Measurements from ENCODE around the gene AUTS2. TPM values are rescaled to one million over a fixed set of nuclear protein-coding genes. Genes with fewer than 3 reads are reported as not detected.

AUTS2 gene
- total and polyA plus RNA-seq, 2 of the 8 experiments (the other 6 are each of a cell fraction or from before 2014, with no cell fraction given): 25.9 to 101 TPM

DNA sequence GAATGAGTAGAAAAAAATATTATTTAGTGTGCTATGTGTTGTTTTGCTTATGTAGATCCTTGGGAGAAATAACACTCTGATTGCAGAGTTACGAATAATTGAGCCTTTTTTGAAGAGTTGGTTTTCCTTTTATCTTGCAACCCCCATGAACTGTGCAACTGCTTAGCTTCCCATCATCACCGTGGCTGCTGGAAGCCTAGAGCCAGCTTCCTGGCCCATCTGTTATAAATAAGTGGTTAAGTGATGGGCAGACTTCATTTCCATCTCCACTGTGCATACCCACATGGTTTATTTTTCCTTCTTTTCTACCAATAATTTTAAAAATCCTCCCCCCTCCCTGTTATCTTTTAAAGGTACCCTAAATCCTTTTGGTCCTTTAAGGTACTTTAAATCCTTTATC lies 978.8 kb downstream of the AUTS2 start:
- peaks cover 0 to 3% (median 2%) of the 10 kb centered on the region in 4 experiments; a peak in 3 of 7 replicates for H3K4me1 ChIP-seq (replicated peaks in 1 of 4; ENCODE audit: control insufficient read depth in 3 of 4, insufficient read depth in 4 of 4, low read length in 3 of 4)
- FAIRE-seq: no peak
- H3K23me2 ChIP-seq (ENCODE audit: low read depth, low read length): no peaks in the 10 kb centered on the region; the same call in 1 of the 2 replicates
- ChIA-PET POLR2A (ENCODE audit: partially characterized antibody) (interaction anchor here (0.6 kb wide), 1 partner anchor 144 kb away, joined by 3 read pairs; no protein-coding TSS in a partner anchor), CTCF (ENCODE audit: partially characterized antibody) (interaction anchor here (1.0 to 1.2 kb wide), 3 partner anchors 12 to 121 kb away, joined by 3 read pairs; no protein-coding TSS in a partner anchor)
- no peak overlapping the region for H3K56ac ChIP-seq (replicated peaks; ENCODE audit: insufficient read length, low read depth, low read length)
- no peak overlapping the region for H3K14ac ChIP-seq (ENCODE audit: insufficient read length)
- no peak overlapping the region for H2AFZ ChIP-seq (ENCODE audit: low read length)
- no peak overlapping the region for H2BK15ac ChIP-seq (ENCODE audit: low read length)
- H2BK5ac ChIP-seq (ENCODE audit: low read depth, low read length): no peak overlapping the region
- no peak overlapping the region for H3K18ac ChIP-seq (ENCODE audit: extremely low read depth, low read length)
- no peak overlapping the region for H4K8ac ChIP-seq (ENCODE audit: extremely low read depth, insufficient read depth, low read length)
- H3K23ac ChIP-seq (ENCODE audit: insufficient read length): no peak overlapping the region
- no peak overlapping the region for H4K5ac ChIP-seq (ENCODE audit: insufficient read length, low read depth, low read length)
- no peak overlapping the region for H2BK120ac ChIP-seq (replicated peaks; ENCODE audit: low read depth, low read length)
- no peaks in the 10 kb centered on the region for H3K9me3 ChIP-seq (ENCODE audit: insufficient read depth in 2 of 2, low read depth in 1 of 2, low read length in 1 of 2)
- 0 out of 7 replicates have a peak, but pooled peaks cover 0 to 3% (median 0%) of the 10 kb centered on the region in 4 experiments for H3K27me3 ChIP-seq (replicated peaks in 1 of 4; ENCODE audit: control insufficient read depth in 3 of 4, extremely low read depth in 1 of 4, insufficient read depth in 3 of 4, low read length in 3 of 4)
- WGBS, 2 experiments (ENCODE audit: extremely low coverage in 1 of 2, insufficient coverage in 1 of 2, insufficient read length in 1 of 2, insufficient replicate concordance in 2 of 2, low coverage in 1 of 2, low lambda C conversion rate in 2 of 2, missing lambda C conversion rate in 1 of 2): 91% methylated on average over 2 of the region's 2 CpGs; no CpG with 5 or more reads in 1 of the 2 experiments
- no peak overlapping the region for H4K91ac ChIP-seq (replicated peaks; ENCODE audit: insufficient read length, low read length)
- no peak for TF ChIP-seq TCF12 (IDR thresholded peaks at IDR 0.05; ENCODE audit: low read depth, low read length)
- TF ChIP-seq KDM1A (IDR thresholded peaks at IDR 0.05; ENCODE audit: borderline replicate concordance, low read length): no peak
- no peak for TF ChIP-seq HDAC6 (IDR thresholded peaks at IDR 0.05; ENCODE audit: low read depth, low read length)
- no peak for TF ChIP-seq SIRT6 (IDR thresholded peaks at IDR 0.05; ENCODE audit: low read length)
- H3K79me1 ChIP-seq (ENCODE audit: low read depth, low read length): no peaks in the 10 kb centered on the region
- H3K27ac ChIP-seq (ENCODE audit: low read depth, low read length): no peak overlapping the region
- H2BK12ac ChIP-seq (ENCODE audit: low read depth, low read length): no peak overlapping the region
- DNase-seq (ENCODE audit: low read depth in 1 of 2, low spot score in 2 of 2): no peak
- no peaks in the 10 kb centered on the region for H3K36me3 ChIP-seq (ENCODE audit: control insufficient read depth in 2 of 4, insufficient read depth in 4 of 4, low read length in 3 of 4)
- H4K20me1 ChIP-seq (replicated peaks in 1 of 2; ENCODE audit: control insufficient read depth in 1 of 2, insufficient read depth in 2 of 2, low read length in 2 of 2): no peaks in the 10 kb centered on the region
- H2AK5ac ChIP-seq (ENCODE audit: low read depth, low read length): no peak overlapping the region
- H3K4ac ChIP-seq (replicated peaks; ENCODE audit: insufficient read length, low read depth, low read length): no peak overlapping the region
- no peak overlapping the region for H3K4me2 ChIP-seq (ENCODE audit: insufficient read depth in 1 of 2, low read depth in 2 of 2, low read length in 2 of 2)
- H2BK20ac ChIP-seq (ENCODE audit: low read length): no peak overlapping the region
- H3K9ac ChIP-seq (replicated peaks in 1 of 4; ENCODE audit: extremely low read depth in 1 of 4, low read depth in 3 of 4, low read length in 3 of 4): no peak overlapping the region
- H3K4me3 ChIP-seq (ENCODE audit: extremely low read depth in 1 of 4, insufficient read depth in 2 of 4, low read depth in 3 of 4, low read length in 4 of 4): no peak overlapping the region
- no peaks in the 10 kb centered on the region for H3K79me2 ChIP-seq (ENCODE audit: control insufficient read depth in 1 of 2, insufficient read depth in 2 of 2, low read length in 2 of 2)
